ENCODE measurements around the gene SSC5D. TPM values are rescaled to one million over a fixed set of nuclear protein-coding genes. Genes with fewer than 3 reads are reported as not detected.

Gene SSC5D
- total and polyA plus RNA-seq, 2 of the 4 experiments (the other 2 are of a cell fraction): 1.4 to 19.1 TPM

DNA sequence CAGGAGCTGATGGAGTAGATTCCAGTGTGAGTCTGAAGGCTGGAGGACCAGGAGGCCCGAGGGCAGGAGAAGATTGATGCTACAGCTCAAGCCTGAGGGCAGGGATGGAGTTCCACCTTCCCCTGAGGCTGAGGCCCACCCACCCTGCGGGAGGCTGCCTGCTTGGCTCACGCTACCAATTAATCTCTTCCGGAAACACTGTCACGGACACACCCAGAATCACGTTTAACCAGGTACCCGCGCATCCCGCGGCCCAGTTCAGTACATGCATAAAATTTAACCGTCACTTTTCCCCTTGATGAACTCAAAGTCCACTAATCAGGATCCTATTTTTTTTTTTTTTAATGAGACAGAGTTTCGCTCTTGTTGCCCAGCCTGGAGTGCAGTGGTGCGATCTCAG, 17.0 kb upstream of the SSC5D start:
- no peak overlapping the region for H2BK15ac ChIP-seq (ENCODE audit: low read depth, low read length)
- DNase-seq (no peak), ATAC-seq (ENCODE audit: low read depth) (no peak)
- H3K27ac ChIP-seq (ENCODE audit: insufficient read depth, low read length): no peak overlapping the region
- no peak overlapping the region for H2BK20ac ChIP-seq (ENCODE audit: low read depth, low read length)
- H3K4me3 ChIP-seq (ENCODE audit: insufficient read depth, low read depth, low read length): no peak overlapping the region
- WGBS, 2 experiments (ENCODE audit: extremely low coverage in 2 of 2, insufficient read length in 1 of 2): 91% methylated on average over 4 of the region's 13 CpGs; no CpG with 5 or more reads in 1 of the 2 experiments
- POLR2A ChIA-PET (ENCODE audit: unreplicated experiment): no interaction called here
- intact Hi-C loops (cut with micrococcal nuclease): no loop called here
- H3K27me3 ChIP-seq (ENCODE audit: control insufficient read depth, insufficient read depth, low read length): no peaks in the 10 kb centered on the region
- CTCF ChIA-PET: interaction anchor here (1.8 kb wide), 1 partner anchor 33 kb away, joined by 9 read pairs; no protein-coding TSS in a partner anchor
- H2AFZ ChIP-seq (replicated peaks; ENCODE audit: low read length, poor library complexity): no peak overlapping the region
- no peak overlapping the region for H3K9ac ChIP-seq (ENCODE audit: low read depth, low read length)
- peaks cover 0 to 4% of the 10 kb centered on the region in 2 experiments; a peak in 1 of 4 replicates for H3K79me1 ChIP-seq (ENCODE audit: low read depth in 1 of 2, low read length in 2 of 2)
- no peak overlapping the region for H2BK120ac ChIP-seq (ENCODE audit: low read depth, low read length)
- no peak overlapping the region for H4K8ac ChIP-seq (ENCODE audit: low read depth in 2 of 2, low read length in 2 of 2)
- H3K4me2 ChIP-seq (ENCODE audit: low read depth, low read length): no peak overlapping the region
- no peak overlapping the region for H3K56ac ChIP-seq (ENCODE audit: extremely low read depth, insufficient read depth, low read length)
- no peak overlapping the region for H2AK5ac ChIP-seq (ENCODE audit: low read depth, low read length)
- dilution Hi-C loops (cut with HindIII; ENCODE audit: low sequenced_read_pairs, unreplicated experiment): no loop called here
- peaks cover 8% of the 10 kb centered on the region; the same call in 1 of the 2 replicates for H3K9me1 ChIP-seq (ENCODE audit: insufficient read depth, low read length)
- no peak overlapping the region for H3K14ac ChIP-seq (replicated peaks; ENCODE audit: low read depth, low read length)
- H4K5ac ChIP-seq (ENCODE audit: low read depth, low read length): no peak overlapping the region
- in situ Hi-C loops (cut with MboI; ENCODE audit: low sequenced_read_pairs): no loop called here
- peaks cover 12% of the 10 kb centered on the region for H3K4me1 ChIP-seq (ENCODE audit: control insufficient read depth, insufficient read depth, low read length)
- no peak overlapping the region; the same call in 1 of the 2 replicates for H4K91ac ChIP-seq (ENCODE audit: insufficient read depth, low read depth, low read length)
- no peak overlapping the region for H3K23ac ChIP-seq (ENCODE audit: low read depth, low read length)
- H4K20me1 ChIP-seq (ENCODE audit: insufficient read depth, low read length): no peaks in the 10 kb centered on the region
- H2AK9ac ChIP-seq (replicated peaks; ENCODE audit: low read depth, low read length, poor library complexity): peak overlapping the region; percentile 9
- H3K36me3 ChIP-seq (ENCODE audit: control insufficient read depth, insufficient read depth, low read length): no peaks in the 10 kb centered on the region
- no peak overlapping the region for H2BK5ac ChIP-seq (ENCODE audit: low read depth, low read length, poor library complexity, severe bottlenecking)
- no TSS peak for BruUV-seq (replicated peaks)
- no peak for TF ChIP-seq POLR2A (IDR thresholded peaks at IDR 0.05; ENCODE audit: low read depth, low read length)
- no peaks in the 10 kb centered on the region for H3K9me3 ChIP-seq (ENCODE audit: control insufficient read depth, insufficient read depth, low read length)
- H3K4ac ChIP-seq (ENCODE audit: low read depth, low read length): no peak overlapping the region
- no peak overlapping the region for H3K18ac ChIP-seq (ENCODE audit: low read depth, low read length)

All from IMR-90 (cell line).